ENCODE measurements around the gene NOL11.
"Not testable (repeated sequence)": the region's sequence is repeated elsewhere in the genome, so short reads cannot be mapped to it uniquely, and the experiment has no call there.

NOL11 gene

DNA sequence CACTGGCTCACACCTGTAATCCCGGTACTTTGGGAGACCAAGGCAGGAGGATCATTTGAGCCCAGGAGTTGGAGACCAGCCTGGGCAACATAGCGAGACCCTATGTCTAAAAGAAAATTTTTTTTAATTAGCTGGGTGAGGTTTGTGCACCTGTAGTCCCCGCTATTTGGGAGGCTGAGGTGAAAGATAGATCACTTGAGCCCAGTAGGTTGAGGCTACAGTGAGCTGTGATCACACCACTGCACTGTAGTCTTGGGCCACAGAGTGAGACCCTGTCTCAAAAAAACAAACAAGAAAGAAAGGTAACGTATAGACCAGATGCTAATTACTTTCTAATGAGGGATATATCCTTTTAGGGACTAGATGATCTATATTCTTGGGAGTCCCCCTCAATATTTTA, 8.1 kb downstream of the NOL11 start:
- peaks cover 65% of the 10 kb centered on the region for H3K36me3 ChIP-seq (ENCODE audit: control insufficient read depth, insufficient read depth, low read length)
- H3K4me3 ChIP-seq (ENCODE audit: insufficient read depth, low read depth, low read length, poor library complexity, severe bottlenecking), result no peak overlapping the region
- H3K9me3 ChIP-seq (ENCODE audit: control insufficient read depth, low read length), result no peaks in the 10 kb centered on the region
- no peaks in the 10 kb centered on the region for H3K27me3 ChIP-seq (replicated peaks; ENCODE audit: control insufficient read depth, insufficient read depth, low read length, poor library complexity, severe bottlenecking)
- H3K27ac ChIP-seq (ENCODE audit: insufficient read depth, low read length, poor library complexity, severe bottlenecking), result peak overlapping the region; percentile 41
- no peak for DNase-seq
- no peaks in the 10 kb centered on the region for H3K4me1 ChIP-seq (ENCODE audit: control insufficient read depth, insufficient read depth, low read length, poor library complexity, severe bottlenecking)

DNA sequence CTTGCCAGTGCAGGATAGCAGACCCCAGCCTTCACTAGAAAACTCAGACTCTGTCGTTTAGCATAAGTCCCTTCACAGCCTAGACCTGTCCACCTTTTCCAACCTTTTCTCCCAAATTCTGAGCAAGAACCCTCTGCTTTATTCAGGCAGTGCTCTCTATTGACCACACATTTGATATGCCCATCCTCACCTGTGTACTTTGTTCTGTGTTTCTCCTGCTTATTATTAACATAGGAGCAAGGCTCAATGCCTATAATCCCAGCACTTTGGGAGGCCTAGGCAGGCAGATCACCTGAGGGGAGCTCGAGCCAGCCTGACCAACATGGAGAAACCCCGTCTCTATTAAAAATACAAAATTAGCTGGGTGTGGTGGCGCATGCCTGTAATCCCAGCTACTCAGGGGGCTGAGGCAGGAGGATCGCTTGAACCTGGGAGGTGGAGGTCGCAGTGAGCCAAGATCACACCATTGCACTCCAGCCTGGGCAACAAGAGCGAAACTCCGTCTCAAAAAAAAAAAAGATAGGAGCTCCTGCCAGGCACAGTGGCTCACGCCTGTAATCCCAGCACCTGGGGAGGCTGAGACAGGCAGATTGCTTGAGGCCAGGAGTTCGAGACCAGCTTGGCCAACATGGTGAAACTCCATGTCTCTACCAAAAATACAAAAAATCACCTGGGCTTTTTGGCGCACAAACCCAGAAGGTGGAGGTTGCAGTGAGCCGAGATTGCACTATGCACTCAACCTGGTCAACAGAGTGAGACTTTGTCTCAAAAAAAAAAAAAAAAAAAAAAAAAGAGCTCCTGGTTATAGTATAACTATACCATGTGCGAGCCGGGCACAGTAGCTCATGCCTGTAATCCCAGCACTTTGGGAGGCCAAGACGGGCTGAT, 9.7 kb downstream of the NOL11 start:
- H3K36me3 ChIP-seq (ENCODE audit: control insufficient read depth, insufficient read depth, low read length), result peaks cover 63% of the 10 kb centered on the region
- not testable (repeated sequence) for DNase-seq; H3K4me1 ChIP-seq (ENCODE audit: control insufficient read depth, insufficient read depth, low read length, poor library complexity, severe bottlenecking); H3K9me3 ChIP-seq (ENCODE audit: control insufficient read depth, low read length); H3K27me3 ChIP-seq (replicated peaks; ENCODE audit: control insufficient read depth, insufficient read depth, low read length, poor library complexity, severe bottlenecking); H3K27ac ChIP-seq (ENCODE audit: insufficient read depth, low read length, poor library complexity, severe bottlenecking); H3K4me3 ChIP-seq (ENCODE audit: insufficient read depth, low read depth, low read length, poor library complexity, severe bottlenecking)

DNA sequence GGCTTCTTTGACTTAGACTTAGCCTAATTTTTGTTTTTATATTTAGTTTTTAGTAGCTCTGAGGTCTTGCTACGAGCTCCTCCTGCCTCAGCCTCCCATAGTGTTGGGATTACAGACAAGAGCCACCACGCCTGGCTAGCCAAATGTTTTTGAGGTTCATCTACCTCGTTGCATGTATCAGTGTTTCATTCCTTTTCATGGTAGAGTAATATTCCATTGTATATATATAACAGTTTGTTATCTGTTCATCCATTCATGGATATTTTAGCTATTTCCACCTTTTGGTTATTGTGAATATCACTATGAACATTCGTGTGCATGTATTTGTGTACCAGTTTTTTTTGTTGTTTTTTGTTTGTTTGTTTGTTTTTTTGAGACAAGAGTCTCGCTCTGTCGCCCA, 12.2 kb downstream of the NOL11 start:
- H3K9me3 ChIP-seq (ENCODE audit: control insufficient read depth, low read length), result no peaks in the 10 kb centered on the region
- DNase-seq, result no peak
- H3K4me1 ChIP-seq (ENCODE audit: control insufficient read depth, insufficient read depth, low read length, poor library complexity, severe bottlenecking), result no peaks in the 10 kb centered on the region
- no peak overlapping the region for H3K27ac ChIP-seq (ENCODE audit: insufficient read depth, low read length, poor library complexity, severe bottlenecking)
- H3K36me3 ChIP-seq (ENCODE audit: control insufficient read depth, insufficient read depth, low read length), result peaks cover 50% of the 10 kb centered on the region
- H3K4me3 ChIP-seq (ENCODE audit: insufficient read depth, low read depth, low read length, poor library complexity, severe bottlenecking), result no peak overlapping the region
- no peaks in the 10 kb centered on the region for H3K27me3 ChIP-seq (replicated peaks; ENCODE audit: control insufficient read depth, insufficient read depth, low read length, poor library complexity, severe bottlenecking)

DNA sequence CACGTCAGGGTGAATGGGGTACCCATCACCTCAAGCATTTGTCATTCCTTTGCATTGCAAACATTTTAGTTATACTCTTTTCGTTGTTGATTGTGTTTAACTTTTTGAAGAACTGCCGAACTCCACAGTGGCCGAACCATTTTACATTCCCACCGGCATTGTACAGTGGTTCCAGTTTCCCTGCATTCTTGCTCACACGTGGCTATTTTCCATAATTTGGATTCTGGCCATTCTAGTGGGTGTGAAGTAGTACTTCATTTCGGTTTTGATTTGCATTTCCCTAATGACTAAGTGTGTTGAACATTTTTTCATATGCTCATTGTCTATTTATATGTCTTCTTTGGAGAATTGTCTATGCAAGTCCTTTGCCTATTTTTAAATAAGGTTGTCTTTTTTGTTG, 13.0 kb downstream of the NOL11 start:
- Histone ChIP-seq H3K36me3 (ENCODE audit: control insufficient read depth, insufficient read depth, low read length) (peaks cover 56% of the 10 kb centered on the region), H3K9me3 (ENCODE audit: control insufficient read depth, low read length) (no peaks in the 10 kb centered on the region)
- no peak for DNase-seq

DNA sequence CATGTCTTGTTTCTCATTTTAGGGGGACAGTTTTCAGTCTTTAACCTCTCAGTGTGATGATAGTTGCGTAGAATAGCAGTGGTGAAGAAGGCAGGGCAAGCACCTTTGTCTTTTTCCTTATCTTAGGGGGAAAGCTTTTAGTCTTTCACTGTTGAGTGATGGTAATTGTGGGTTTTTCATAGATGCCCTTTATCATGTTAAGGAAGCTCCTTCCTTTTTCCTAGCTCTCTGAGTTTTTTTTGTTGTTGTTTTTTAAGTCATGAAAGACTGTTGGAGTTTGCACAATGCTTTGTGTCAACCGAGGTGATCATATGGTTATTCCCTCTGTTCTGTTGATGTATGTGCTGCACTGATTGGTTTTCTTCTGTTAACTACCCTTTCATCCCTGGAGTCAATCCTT, 15.7 kb downstream of the NOL11 start:
- Histone ChIP-seq H3K27me3 (replicated peaks; ENCODE audit: control insufficient read depth, insufficient read depth, low read length, poor library complexity, severe bottlenecking) (no peaks in the 10 kb centered on the region), H3K9me3 (ENCODE audit: control insufficient read depth, low read length) (no peaks in the 10 kb centered on the region), H3K4me3 (ENCODE audit: insufficient read depth, low read depth, low read length, poor library complexity, severe bottlenecking) (no peak overlapping the region), H3K4me1 (ENCODE audit: control insufficient read depth, insufficient read depth, low read length, poor library complexity, severe bottlenecking) (no peaks in the 10 kb centered on the region), H3K27ac (ENCODE audit: insufficient read depth, low read length, poor library complexity, severe bottlenecking) (no peak overlapping the region), H3K36me3 (ENCODE audit: control insufficient read depth, insufficient read depth, low read length) (peaks cover 67% of the 10 kb centered on the region)
- DNase-seq, result no peak

More for the DNA sequence above, 13.0 kb downstream of the NOL11 start:
- Histone ChIP-seq H3K4me1 (ENCODE audit: control insufficient read depth, insufficient read depth, low read length, poor library complexity, severe bottlenecking) (no peaks in the 10 kb centered on the region), H3K27ac (ENCODE audit: insufficient read depth, low read length, poor library complexity, severe bottlenecking) (no peak overlapping the region), H3K4me3 (ENCODE audit: insufficient read depth, low read depth, low read length, poor library complexity, severe bottlenecking) (no peak overlapping the region), H3K27me3 (replicated peaks; ENCODE audit: control insufficient read depth, insufficient read depth, low read length, poor library complexity, severe bottlenecking) (no peaks in the 10 kb centered on the region)

DNA sequence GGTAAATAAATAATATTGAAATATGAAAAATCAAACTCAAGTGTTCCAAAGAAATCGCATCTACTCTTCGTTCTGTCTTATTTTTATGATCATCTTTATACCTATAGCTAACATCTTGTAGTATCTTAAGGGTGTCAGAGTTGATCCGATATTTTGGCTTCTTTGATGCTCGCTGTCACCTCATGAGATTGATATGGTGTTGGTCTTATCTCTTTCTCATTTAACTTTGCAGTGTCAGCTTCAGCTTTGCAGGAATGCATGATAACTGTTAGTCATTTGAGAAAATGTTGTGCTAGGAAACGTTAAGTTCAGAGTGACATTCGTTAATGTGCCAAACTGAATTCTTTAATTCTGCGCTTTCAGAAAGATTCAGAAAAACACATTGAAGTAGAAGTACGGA, 19.4 kb downstream of the NOL11 start:
- no peaks in the 10 kb centered on the region for H3K9me3 ChIP-seq (ENCODE audit: control insufficient read depth, low read length)
- peaks cover 69% of the 10 kb centered on the region for H3K36me3 ChIP-seq (ENCODE audit: control insufficient read depth, insufficient read depth, low read length)
- H3K27ac ChIP-seq (ENCODE audit: insufficient read depth, low read length, poor library complexity, severe bottlenecking), result no peak overlapping the region
- H3K4me3 ChIP-seq (ENCODE audit: insufficient read depth, low read depth, low read length, poor library complexity, severe bottlenecking), result no peak overlapping the region
- no peaks in the 10 kb centered on the region for H3K4me1 ChIP-seq (ENCODE audit: control insufficient read depth, insufficient read depth, low read length, poor library complexity, severe bottlenecking)
- H3K27me3 ChIP-seq (replicated peaks; ENCODE audit: control insufficient read depth, insufficient read depth, low read length, poor library complexity, severe bottlenecking), result no peaks in the 10 kb centered on the region
- no peak for DNase-seq

DNA sequence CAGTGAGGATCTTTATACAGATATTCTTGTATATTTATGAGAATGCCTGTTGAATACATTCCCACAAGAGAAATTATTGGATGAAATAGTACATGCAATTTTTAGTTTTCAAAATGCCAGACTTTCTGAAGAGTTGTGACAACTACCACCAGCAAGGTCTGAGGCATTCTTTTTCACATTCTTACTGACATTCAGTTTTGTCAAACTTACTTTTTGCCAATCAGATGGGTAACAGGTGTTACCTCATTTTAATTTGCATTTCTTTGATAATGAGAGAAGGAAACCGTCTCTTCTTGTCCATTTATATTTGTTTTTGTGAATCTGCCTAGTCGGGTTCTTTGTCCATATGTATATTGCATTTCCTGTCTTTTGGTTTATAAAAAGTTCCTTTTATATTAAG, 24.3 kb downstream of the NOL11 start:
- H3K27ac ChIP-seq (ENCODE audit: insufficient read depth, low read length, poor library complexity, severe bottlenecking), result no peak overlapping the region
- peaks cover 81% of the 10 kb centered on the region for H3K36me3 ChIP-seq (ENCODE audit: control insufficient read depth, insufficient read depth, low read length)
- H3K9me3 ChIP-seq (ENCODE audit: control insufficient read depth, low read length), result no peaks in the 10 kb centered on the region
- no peaks in the 10 kb centered on the region for H3K4me1 ChIP-seq (ENCODE audit: control insufficient read depth, insufficient read depth, low read length, poor library complexity, severe bottlenecking)
- no peak for DNase-seq
- no peak overlapping the region for H3K4me3 ChIP-seq (ENCODE audit: insufficient read depth, low read depth, low read length, poor library complexity, severe bottlenecking)
- H3K27me3 ChIP-seq (replicated peaks; ENCODE audit: control insufficient read depth, insufficient read depth, low read length, poor library complexity, severe bottlenecking), result no peaks in the 10 kb centered on the region

DNA sequence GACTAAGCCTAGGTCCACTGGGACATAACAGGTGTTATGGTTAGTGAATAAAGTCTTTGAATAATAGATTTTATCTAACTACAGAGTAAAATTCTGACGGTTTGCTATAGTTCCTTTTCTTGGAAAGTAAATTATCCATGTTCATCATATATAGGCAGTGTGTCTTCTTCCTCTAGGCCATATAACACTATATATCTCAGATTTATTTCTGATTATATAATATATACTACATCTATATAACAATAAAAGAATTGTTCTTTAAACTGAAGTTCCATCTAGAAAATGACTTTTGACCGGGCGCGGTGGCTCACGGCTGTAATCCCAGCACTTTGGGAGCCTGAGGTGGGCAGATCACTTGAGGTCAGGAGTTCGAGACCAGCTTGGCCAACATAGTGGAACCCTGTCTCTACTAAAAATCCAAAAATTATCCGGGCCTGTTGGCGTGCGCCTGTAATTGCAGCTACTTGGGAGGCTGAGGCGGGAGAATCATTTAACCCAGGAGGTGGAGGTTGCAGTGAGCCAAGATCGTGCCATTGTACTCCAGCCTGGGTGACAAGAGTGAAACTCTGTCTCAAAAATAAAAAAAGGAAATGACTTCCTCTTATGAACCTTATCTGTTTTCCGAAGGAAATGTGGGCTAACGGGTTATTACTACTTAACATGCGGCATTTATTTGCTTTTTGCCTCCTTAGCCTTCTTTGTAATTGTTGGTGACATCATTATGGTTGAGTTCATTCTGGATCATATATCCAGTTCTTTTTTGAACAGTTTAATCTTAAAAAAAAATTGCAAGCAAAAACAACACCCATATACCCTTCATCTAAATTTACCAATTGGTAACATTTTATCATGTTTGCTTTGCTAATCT, 29.2 kb downstream of the NOL11 start:
- peaks cover 70% of the 10 kb centered on the region for H3K36me3 ChIP-seq (ENCODE audit: control insufficient read depth, insufficient read depth, low read length)
- H3K4me3 ChIP-seq (ENCODE audit: insufficient read depth, low read depth, low read length, poor library complexity, severe bottlenecking), result no peak overlapping the region
- no peaks in the 10 kb centered on the region for H3K27me3 ChIP-seq (replicated peaks; ENCODE audit: control insufficient read depth, insufficient read depth, low read length, poor library complexity, severe bottlenecking)
- no peaks in the 10 kb centered on the region for H3K4me1 ChIP-seq (ENCODE audit: control insufficient read depth, insufficient read depth, low read length, poor library complexity, severe bottlenecking)
- H3K27ac ChIP-seq (ENCODE audit: insufficient read depth, low read length, poor library complexity, severe bottlenecking), result no peak overlapping the region
- DNase-seq, result no peak
- no peaks in the 10 kb centered on the region for H3K9me3 ChIP-seq (ENCODE audit: control insufficient read depth, low read length)

DNA sequence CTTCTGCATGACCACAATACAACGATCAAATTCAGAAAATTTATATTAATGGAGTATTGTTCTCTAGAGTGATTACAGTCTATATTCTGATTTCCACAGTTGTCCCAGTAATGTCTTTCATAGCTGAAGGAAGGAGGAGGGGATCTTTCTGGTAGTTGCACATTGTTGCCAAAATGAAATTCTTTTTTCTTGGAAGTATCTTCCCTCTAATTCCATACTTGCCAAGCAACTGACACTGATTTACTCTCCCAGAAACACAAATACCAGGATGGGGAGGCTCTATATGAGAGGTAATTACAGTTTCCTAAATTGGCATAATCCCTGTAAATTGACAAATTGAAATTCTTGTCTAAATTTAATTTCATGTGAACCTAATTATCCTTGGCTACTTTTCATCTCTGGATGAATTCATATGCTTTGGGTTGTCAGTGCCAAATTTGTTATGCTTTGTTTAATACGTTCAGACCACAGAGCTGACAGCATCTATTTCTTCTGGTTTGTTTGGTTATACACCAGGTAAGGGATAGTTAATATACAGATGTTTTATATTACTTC, 30.0 kb downstream of the NOL11 start:
- Histone ChIP-seq H3K36me3 (ENCODE audit: control insufficient read depth, insufficient read depth, low read length) (peaks cover 62% of the 10 kb centered on the region), H3K4me3 (ENCODE audit: insufficient read depth, low read depth, low read length, poor library complexity, severe bottlenecking) (no peak overlapping the region)

DNA sequence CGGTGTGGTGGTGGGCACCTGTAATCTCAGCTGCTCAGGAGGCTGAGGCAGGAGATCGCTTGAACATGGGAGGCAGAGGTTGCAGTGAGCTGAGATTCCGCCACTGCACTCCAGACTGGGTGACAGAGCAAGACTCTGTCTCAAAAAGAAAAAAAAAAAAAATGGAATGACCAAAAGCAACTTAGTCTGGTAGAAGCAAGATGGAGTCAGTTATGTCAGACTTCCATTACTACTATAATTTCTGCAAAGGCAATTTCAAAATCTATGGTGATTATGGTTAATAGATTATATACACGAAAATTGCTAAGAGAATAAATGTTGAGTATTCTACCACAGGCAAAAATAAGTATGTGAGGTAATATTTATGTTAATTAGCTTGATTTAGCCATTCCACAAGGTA, 32.3 kb downstream of the NOL11 start:
- Histone ChIP-seq H3K4me1 (ENCODE audit: control insufficient read depth, insufficient read depth, low read length, poor library complexity, severe bottlenecking) (no peaks in the 10 kb centered on the region), H3K36me3 (ENCODE audit: control insufficient read depth, insufficient read depth, low read length) (peaks cover 40% of the 10 kb centered on the region), H3K4me3 (ENCODE audit: insufficient read depth, low read depth, low read length, poor library complexity, severe bottlenecking) (no peak overlapping the region), H3K9me3 (ENCODE audit: control insufficient read depth, low read length) (no peaks in the 10 kb centered on the region), H3K27ac (ENCODE audit: insufficient read depth, low read length, poor library complexity, severe bottlenecking) (no peak overlapping the region), H3K27me3 (replicated peaks; ENCODE audit: control insufficient read depth, insufficient read depth, low read length, poor library complexity, severe bottlenecking) (no peaks in the 10 kb centered on the region)
- DNase-seq, result no peak

More for the DNA sequence above, 30.0 kb downstream of the NOL11 start:
- Histone ChIP-seq H3K27me3 (replicated peaks; ENCODE audit: control insufficient read depth, insufficient read depth, low read length, poor library complexity, severe bottlenecking) (no peaks in the 10 kb centered on the region), H3K4me1 (ENCODE audit: control insufficient read depth, insufficient read depth, low read length, poor library complexity, severe bottlenecking) (no peaks in the 10 kb centered on the region), H3K27ac (ENCODE audit: insufficient read depth, low read length, poor library complexity, severe bottlenecking) (no peak overlapping the region), H3K9me3 (ENCODE audit: control insufficient read depth, low read length) (no peaks in the 10 kb centered on the region)
- no peak for DNase-seq
